AG09309 (cell line): Measurements from ENCODE around the gene CHRNA9.

Source experiments
- DNase-seq: peaks from one replicate; pipeline ENCODE4 v3.0.0-alpha.2; 2010; ENCODE audit warnings: low read depth
- H3K4me3 ChIP-seq: 2 replicates; pipeline ENCODE4 v1.5.1; 2011; ENCODE audit warnings: mild to moderate bottlenecking, low read depth, low read length, moderate library complexity; ENCODE audit not compliant: control insufficient read depth
- TF ChIP-seq, protein P1 (sequence below): IDR thresholded peaks from 2 replicates; pipeline ENCODE4 v1.5.1; 2011; ENCODE audit warnings: mild to moderate bottlenecking, low read depth, low read length, inconsistent platforms; ENCODE audit not compliant: insufficient read depth, control insufficient read depth; ENCODE audit errors: missing control alignments

Gene CHRNA9

DNA sequence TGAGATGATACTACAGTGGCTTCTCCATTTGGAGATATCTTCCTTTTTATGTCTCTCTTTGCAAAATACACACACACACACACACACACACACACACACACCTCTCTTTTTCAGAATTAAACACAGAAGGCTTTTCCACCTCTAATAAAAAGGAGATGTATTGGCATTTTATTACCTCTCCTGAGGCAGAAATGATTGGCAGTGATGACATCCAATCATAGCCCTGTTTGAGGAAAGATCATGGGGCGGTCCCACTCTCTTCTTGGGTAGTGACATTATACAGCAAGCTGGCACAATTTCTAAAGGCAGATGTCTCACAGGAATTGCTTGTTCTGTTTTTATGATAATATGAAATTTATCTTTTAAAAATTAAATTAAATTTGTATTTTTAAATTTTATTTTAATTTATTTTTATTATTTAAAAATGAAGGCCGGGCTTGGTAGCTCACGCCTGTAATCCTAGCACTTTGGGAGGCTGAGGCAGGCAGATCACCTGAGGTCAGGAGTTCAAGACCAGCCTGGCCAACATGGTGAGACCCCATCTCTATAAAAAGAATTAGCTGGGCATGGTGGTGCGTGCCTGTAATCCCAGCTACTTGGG is 15.6 kb downstream of the CHRNA9 start:
- no peak overlapping the region for H3K4me3 ChIP-seq
- TF ChIP-seq, protein P1, sequence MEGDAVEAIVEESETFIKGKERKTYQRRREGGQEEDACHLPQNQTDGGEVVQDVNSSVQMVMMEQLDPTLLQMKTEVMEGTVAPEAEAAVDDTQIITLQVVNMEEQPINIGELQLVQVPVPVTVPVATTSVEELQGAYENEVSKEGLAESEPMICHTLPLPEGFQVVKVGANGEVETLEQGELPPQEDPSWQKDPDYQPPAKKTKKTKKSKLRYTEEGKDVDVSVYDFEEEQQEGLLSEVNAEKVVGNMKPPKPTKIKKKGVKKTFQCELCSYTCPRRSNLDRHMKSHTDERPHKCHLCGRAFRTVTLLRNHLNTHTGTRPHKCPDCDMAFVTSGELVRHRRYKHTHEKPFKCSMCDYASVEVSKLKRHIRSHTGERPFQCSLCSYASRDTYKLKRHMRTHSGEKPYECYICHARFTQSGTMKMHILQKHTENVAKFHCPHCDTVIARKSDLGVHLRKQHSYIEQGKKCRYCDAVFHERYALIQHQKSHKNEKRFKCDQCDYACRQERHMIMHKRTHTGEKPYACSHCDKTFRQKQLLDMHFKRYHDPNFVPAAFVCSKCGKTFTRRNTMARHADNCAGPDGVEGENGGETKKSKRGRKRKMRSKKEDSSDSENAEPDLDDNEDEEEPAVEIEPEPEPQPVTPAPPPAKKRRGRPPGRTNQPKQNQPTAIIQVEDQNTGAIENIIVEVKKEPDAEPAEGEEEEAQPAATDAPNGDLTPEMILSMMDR, result no peak
- no peak for DNase-seq

DNA sequence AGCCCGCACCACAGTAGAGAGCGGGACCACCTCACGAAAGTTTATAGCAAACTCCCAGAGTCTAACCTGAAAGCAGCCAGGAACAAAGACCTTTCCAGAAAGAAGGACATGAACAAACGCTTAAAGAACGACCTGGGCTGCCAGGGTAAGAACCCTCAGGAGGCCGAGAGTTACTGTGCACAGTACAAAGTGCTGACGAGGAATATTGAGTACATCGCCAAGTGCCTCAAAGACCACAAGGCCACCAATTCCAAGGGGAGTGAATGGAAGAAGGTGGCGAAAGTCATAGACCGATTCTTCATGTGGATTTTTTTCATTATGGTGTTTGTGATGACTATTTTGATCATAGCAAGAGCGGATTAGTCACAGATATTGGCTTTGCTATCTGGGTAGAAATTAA is 19.0 kb downstream of the CHRNA9 start:
- DNase-seq, result no peak
- TF ChIP-seq, protein P1, result no peak
- H3K4me3 ChIP-seq, result no peak overlapping the region

DNA sequence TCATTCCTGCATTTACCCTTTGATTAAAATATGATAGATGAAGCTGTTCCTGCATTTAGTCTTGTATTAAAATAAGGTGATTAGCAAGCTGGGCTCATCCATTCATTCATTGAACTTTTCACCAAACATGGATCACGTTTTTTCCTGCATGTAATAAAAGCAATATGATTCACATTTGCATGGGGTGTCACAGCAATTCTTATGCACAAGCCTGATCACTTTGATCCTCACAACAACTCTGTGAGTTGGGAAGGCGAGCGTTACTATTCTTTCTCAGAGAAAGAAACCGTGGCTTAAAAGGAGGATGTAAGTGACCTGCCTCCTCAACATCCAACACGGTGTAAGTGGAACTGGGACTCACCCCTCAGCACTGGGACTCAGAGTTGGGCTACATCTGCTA is 20.0 kb downstream of the CHRNA9 start:
- H3K4me3 ChIP-seq, result no peak overlapping the region
- DNase-seq, result no peak
- TF ChIP-seq, protein P1, result no peak

DNA sequence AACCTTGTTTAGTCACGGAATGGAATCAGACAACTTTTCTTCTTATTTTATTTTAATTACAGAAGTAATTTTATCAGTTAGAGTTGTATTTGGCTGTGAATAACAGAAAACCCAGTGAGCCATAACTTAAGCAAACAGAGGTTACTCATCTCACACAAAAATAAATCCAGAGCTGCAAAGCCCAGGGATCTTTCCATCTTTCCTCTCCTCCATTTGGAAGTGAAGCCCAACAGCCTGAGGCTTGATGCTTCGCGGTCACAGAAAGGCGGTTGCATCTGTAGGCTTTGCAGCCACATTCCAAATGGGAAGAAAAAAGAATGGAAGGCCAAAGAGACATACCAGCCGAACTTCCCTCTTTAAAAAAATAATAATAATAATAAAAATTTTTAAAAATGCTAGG is 22.6 kb downstream of the CHRNA9 start:
- no peak for DNase-seq
- TF ChIP-seq, protein P1, result no peak

DNA sequence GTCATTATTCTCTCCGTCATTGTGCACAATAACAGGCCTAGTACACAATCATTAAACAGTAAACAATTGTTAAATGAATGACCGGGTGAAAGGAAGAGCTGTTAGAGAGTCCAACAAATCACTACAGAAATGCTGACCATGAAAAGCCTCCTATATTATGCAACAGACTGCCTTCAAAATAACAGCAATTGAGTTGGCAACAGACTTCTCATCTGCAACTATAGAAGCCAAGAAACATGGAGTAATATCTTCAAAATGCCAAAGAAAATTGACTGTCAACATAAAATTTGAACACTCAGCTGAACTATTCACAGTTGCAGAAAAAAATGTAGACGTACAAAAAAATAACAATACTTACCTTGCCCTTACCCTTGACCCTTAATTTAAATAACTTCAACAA is 26.2 kb downstream of the CHRNA9 start:
- DNase-seq, result no peak
- TF ChIP-seq, protein P1, result no peak
- H3K4me3 ChIP-seq, result no peak overlapping the region

More for the DNA sequence above, 22.6 kb downstream of the CHRNA9 start:
- no peak overlapping the region for H3K4me3 ChIP-seq

DNA sequence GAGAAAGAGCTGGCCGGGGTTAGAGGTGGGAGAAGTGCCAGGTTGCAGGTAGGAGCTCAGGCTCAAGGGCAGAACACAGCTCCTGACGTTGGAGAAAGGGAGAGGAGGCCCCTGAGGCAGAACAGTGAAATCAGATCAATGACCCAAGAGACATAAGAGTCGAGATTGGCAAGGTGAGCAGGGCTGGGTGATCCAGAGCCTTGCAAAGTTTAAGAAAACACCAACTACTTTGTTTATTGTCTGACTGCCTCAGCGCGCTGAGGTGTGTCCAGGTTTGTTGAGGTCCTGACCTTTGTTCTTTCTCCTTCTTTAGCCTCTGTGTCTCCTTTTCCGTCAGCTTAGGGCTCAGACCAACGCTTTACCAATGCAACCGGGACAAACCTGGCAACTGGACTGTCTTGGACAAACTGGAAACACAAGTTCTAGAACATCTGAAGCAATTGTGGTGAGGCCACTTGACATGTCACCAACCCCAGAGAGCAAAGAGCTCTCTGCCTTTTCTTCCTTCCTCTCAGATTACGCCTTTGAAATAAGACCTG is 28.3 kb downstream of the CHRNA9 start:
- TF ChIP-seq, protein P1, result no peak
- DNase-seq, result no peak
- H3K4me3 ChIP-seq, result no peak overlapping the region
